HCT116 (cell line): Measurements from ENCODE around the gene ACE2.

Source experiments
- EGR1 ChIP-seq: IDR thresholded peaks from 2 replicates; pipeline ENCODE4 v1.6.1; 2012; ENCODE audit warnings: low read depth
- ELF1 ChIP-seq: IDR thresholded peaks from 2 replicates; pipeline ENCODE4 v1.6.1; 2012; ENCODE audit warnings: low read depth, borderline replicate concordance
- EZH2phosphoT487 ChIP-seq: fragments of 200-600 bp; IDR thresholded peaks from 2 replicates; pipeline ENCODE4 v1.6.1; 2018; ENCODE audit warnings: antibody characterized with exemption, borderline replicate concordance
- POLR2A ChIP-seq: IDR thresholded peaks from 2 replicates; pipeline ENCODE4 v1.7.0; 2011; ENCODE audit warnings: borderline replicate concordance; ENCODE audit not compliant: insufficient read depth, insufficient read length; ENCODE audit errors: extremely low read depth
- POLR2AphosphoS5 ChIP-seq: IDR thresholded peaks from 2 replicates; pipeline ENCODE4 v1.6.1; 2011; ENCODE audit warnings: mild to moderate bottlenecking, low read depth, low read length, moderate library complexity
- TF ChIP-seq, protein P1 (sequence below), 3 experiments: fragments of 200-600 bp in 1 of 3; sonication (generic) in 1 of 3; IDR thresholded peaks in 2 of 3; conservative IDR thresholded peaks in 1 of 3; 2 replicates each; pipeline ENCODE4 v1.5.1; 2012 to 2017; ENCODE audit warnings: low read depth in 2 of 3, low read length in 2 of 3, antibody characterized with exemption in 1 of 3, borderline replicate concordance in 1 of 3, control low read depth in 1 of 3, mild to moderate bottlenecking in 1 of 3, mixed read lengths in 1 of 3, mixed run types in 1 of 3, moderate library complexity in 1 of 3; ENCODE audit not compliant: insufficient read depth in 1 of 3
- TF ChIP-seq, protein P2 (sequence below): IDR thresholded peaks from 2 replicates; pipeline ENCODE4 v1.6.1; 2012

DNA sequence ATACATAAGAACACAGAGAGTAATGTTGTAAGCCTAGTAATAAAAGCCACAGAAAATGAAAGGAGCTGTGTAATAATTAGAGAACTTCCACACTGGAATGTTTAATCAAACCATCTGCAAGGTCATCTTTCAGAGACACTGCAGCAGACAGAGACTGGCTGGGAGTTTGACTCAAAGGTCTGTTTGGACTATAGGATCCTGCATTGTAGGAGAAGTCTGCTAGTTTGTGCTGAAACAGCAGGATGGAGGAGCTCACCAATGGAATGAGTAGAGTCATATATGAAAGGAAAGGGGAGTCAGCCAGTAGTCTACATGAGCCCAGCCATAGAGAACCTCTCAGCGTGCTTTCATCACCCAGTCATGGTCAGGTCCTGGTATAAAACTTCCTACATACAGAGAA is 4.5 kb upstream of the ACE2 start:
- TF ChIP-seq, protein P1, sequence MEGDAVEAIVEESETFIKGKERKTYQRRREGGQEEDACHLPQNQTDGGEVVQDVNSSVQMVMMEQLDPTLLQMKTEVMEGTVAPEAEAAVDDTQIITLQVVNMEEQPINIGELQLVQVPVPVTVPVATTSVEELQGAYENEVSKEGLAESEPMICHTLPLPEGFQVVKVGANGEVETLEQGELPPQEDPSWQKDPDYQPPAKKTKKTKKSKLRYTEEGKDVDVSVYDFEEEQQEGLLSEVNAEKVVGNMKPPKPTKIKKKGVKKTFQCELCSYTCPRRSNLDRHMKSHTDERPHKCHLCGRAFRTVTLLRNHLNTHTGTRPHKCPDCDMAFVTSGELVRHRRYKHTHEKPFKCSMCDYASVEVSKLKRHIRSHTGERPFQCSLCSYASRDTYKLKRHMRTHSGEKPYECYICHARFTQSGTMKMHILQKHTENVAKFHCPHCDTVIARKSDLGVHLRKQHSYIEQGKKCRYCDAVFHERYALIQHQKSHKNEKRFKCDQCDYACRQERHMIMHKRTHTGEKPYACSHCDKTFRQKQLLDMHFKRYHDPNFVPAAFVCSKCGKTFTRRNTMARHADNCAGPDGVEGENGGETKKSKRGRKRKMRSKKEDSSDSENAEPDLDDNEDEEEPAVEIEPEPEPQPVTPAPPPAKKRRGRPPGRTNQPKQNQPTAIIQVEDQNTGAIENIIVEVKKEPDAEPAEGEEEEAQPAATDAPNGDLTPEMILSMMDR (IDR thresholded peaks at IDR 0.05 in 2 of 3, conservative IDR thresholded peaks at IDR 0.05 in 1 of 3; ENCODE audit: borderline replicate concordance in 1 of 3, insufficient read depth in 1 of 3, low read depth in 2 of 3, low read length in 2 of 3) = no peak
- no peak for TF ChIP-seq EZH2phosphoT487
- TF ChIP-seq POLR2A = no peak
- no peak for TF ChIP-seq ELF1
- no peak for TF ChIP-seq POLR2AphosphoS5
- TF ChIP-seq EGR1 = no peak
- TF ChIP-seq, protein P2, sequence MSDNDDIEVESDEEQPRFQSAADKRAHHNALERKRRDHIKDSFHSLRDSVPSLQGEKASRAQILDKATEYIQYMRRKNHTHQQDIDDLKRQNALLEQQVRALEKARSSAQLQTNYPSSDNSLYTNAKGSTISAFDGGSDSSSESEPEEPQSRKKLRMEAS = no peak
